Sciatic nerve (tissue), 2 donors: Measurements from ENCODE around the gene BCAS1. TPM values are rescaled to one million over a fixed set of nuclear protein-coding genes. Genes with fewer than 3 reads are reported as not detected.
A peak's percentile ranks its signal among the peaks of the same experiment; 100 is the strongest.

Source experiments
- ATAC-seq: fragments of 200-7000 bp; cut with Tn5 transposase; one replicate; pipeline ENCODE4 v1.9.1; 2020; ENCODE audit warnings: mild to moderate bottlenecking, moderate library complexity
- DNase-seq: peaks from one replicate; pipeline ENCODE4 v3.0.0-alpha.2; 2020; ENCODE audit warnings: low spot score
- intact Hi-C: fragments of 100-400 bp; cut with DNase I; formaldehyde crosslinking; loops from one replicate; pipeline ENCODE4 v1.14.2; 2022
- total RNA-seq: library from RNA; stranded (reverse); fragmentation: NEBNext Ultra II Directional; extraction: Animal tissue kit (Norgen Biotek cat#: 25700); gene quantifications from one replicate; pipeline ENCODE4 v1.2.1, GENCODE V29; 2021
- donor health status: DM: no; HTN: no; CAD: no.
- donor health status: DM: no; HTN: no; CAD: no.

The BCAS1 gene
- total RNA-seq, 1 donor from 2014 or later = 117 TPM

DNA sequence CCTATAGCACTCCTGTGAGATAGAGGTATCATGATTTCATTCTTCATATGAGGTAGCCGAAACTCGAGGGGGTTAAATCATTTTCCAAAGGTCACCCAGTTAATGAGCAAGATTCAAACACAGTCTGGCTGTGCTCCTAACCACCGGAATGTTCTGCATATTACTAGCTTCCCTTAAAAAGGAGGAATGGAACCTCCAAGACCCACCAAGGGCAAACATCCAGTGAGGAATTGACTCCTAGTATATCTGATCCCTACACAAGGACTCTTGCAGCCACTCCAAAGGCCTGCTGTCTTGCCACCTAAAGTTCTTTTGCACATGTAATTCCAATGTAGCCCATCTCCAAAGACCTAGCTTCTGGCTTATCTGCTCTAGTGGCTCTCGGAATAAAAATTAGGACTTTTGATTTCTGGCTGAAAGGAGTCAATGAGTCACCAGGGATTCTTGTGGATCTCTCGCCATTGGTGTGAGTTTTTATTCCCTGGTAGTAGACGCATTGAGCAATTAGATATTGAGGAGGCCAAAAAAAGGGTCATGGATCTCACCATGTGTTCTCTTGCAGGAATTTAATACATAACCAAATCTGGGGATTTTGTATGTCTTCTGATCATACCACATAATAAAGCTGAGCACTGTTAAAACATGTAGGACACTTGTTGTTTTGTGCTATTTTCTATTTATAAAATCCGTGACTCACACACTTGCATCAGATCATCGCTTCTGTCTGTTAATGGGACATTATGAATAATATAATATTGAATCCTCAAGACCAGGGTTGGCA lies 9.1 kb downstream of the BCAS1 start:
- ATAC-seq (peak; percentile 23), DNase-seq (no peak)
- intact Hi-C loops = loop anchor here (10.0 kb wide), 1 partner anchor 116 kb away; no protein-coding TSS in a partner anchor

- DNase-seq (no peak), ATAC-seq (no peak)
- intact Hi-C loops = loop anchor here (10.0 kb wide), 1 partner anchor 115 kb away; no protein-coding TSS in a partner anchor
These were observed 10.6 kb downstream of the BCAS1 start for GRCh38 chr20:54059691-54060364.

DNA sequence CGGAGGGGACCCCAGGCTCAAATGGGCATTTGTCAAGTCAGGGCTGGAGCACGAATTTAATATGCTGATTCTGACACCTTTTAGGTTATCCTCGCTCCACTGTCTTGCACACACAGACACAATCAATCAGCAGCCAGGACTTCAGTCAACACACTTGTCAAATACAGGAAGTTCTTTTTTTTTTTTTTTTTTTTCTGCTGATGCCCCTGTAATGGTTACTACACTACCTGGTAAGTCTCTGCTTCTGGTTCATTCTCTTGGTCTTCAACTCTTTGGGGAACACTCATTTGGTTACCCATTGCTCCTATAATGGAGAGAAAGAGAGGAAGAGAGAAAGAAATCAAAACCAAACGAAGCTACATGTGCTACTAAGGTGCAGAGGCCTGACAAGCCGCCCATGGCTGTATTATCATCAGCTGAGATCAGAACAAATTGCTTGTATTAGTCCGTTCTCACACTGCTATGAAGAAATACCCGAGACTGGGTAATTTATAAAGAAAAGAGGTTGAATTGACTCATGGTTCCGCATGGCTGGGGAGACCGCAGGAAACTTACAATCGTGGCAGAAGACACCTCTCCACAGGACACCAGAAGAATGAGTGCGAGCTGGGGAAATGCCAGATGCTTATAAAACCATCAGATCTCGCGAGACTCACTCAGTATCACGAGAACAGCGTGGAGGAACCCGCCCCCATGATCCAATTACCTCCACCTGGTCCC lies 11.8 kb downstream of the BCAS1 start:
- intact Hi-C loops = no loop called here
- ATAC-seq = no peak
- no peak for DNase-seq

DNA sequence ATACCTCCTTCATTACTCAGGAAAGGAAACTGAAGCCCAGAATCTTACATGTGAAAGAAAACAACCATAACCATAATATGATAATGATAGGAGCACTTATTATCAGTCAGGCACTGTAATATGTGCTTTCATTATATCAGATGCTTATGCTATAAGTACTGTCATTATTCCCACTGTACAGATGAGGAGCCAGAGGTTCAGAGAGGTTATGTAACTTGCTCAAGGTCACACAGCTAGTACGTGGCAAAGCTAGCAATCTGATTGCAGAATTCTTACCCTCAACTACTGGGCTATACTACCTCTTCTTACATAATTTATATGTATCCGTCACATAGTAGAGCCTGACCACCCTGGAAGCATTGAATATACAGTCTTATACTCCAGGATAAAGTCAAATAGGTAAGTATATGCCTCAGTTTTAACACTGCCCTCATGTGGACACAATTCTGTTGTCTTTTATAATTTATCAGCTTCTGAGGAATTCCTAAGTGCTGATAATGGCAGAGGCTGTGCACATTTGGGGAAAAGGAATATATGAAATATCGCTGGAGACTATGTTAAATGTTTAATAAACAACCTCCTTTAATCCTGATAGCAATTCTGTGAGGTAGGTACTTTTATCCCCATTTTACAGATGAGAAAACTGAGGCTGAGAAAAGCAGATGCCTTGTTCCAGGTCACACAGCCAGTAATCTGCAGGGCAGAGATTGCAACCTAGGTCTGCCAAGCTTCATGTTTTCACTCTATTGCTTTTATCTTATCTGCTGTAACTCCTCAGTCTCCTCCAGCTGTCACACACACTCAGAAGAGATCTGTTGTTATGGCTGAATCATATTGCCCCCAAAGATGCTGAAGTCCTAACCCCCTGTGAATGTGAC lies 13.4 kb downstream of the BCAS1 start:
- ATAC-seq (no peak), DNase-seq (no peak)
- intact Hi-C loops = no loop called here

DNA sequence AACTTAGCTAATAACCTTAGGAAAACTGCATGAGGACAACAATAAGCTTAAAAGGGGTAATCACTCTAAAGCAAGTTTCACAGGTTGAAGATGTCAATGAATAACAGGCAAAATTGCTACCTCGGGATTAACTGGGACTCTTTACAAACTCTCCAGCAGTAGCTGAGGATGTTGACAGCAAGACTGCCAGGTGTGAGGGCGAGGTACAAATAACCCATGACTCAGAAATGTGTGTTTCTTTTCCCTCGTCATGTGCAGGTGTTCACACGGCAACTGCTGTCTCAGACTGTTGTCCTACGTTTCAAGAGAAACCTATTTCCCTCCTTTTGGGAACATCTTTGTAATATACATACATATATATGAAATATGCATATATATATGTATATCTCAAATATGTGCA lies 15.9 kb downstream of the BCAS1 start:
- intact Hi-C loops = no loop called here
- ATAC-seq = no peak
- DNase-seq = no peak

DNA sequence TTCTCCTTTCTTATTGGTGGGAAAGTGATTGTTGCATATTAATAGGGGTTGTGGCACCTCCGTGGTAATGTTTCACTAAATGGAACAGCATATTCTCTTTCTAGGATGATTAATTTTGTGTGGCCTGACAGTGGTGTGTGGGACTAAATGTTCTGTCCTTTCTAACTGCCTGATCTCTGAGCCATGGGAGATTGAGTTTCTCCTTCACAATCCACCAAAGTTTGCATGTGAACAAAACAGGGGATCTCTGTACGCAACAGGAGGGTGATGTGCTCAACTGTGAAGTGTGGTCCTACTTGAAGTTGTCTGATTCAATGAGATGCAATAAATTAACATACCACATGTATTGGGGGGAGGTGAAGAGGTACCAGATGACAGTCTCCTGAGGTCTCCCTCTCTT lies 19.3 kb downstream of the BCAS1 start:
- intact Hi-C loops = no loop called here
- ATAC-seq = no peak
- DNase-seq = no peak

DNA sequence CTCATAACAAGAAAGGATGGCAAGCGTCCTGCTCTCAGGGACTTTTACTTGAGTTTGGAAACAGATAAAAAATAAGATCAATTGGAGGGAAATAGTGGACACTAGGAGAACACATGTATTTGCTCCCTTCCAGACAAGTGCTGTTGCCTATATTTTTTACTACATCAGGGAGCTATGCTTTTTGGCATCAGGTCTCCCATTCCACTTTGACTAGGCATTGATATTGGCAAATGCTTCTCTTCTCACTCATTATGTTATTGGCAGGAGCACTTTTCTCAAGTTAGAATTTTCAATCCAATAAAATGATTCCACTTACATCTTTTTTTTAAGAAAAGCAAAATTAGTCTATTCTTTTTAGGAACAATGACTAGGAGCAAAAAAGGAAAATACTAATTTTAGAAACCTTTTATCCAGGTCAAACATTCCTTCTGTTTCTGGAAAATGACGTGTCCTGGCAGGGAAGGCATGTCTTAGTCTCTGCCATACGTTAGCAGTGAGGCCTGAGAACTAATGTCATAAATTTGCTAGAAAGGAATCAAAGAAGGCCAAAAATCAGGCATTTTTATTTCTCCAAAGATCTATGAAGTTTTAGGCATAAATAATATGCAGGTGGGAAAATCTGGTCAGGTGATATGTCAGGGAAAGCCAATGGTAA lies 21.4 kb downstream of the BCAS1 start:
- intact Hi-C loops = no loop called here
- ATAC-seq = no peak

GRCh38 chr20:54048481-54048880 lies 21.9 kb downstream of the BCAS1 start:
- ATAC-seq = no peak
- intact Hi-C loops = no loop called here

More for the DNA sequence above, 21.4 kb downstream of the BCAS1 start:
- no peak for DNase-seq

GRCh38 chr20:54047720-54048119 lies 22.7 kb downstream of the BCAS1 start:
- ATAC-seq = no peak
- DNase-seq = no peak
- intact Hi-C loops = no loop called here

More at GRCh38 chr20:54048481-54048880, 21.9 kb downstream of the BCAS1 start:
- no peak for DNase-seq

DNA sequence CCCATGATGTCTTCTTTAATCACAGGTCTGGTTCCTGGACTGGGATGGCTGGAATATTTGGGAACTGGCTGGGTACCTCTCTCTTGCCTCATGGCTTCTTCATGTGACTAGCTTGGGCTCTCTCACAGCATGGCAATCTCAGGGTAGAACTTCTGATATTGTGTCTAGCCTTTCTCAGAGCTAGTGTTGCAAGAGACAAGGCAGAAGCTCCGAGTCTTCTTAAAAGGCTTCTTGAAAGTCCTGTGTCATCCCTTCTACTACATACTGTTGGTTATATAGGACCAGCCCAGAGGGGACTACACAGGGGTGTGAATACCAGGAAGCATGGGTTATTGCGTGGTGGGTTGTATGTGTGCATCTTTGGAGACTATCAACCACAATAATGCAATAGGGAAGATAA lies 23.3 kb downstream of the BCAS1 start:
- DNase-seq (no peak), ATAC-seq (no peak)
- intact Hi-C loops = no loop called here

DNA sequence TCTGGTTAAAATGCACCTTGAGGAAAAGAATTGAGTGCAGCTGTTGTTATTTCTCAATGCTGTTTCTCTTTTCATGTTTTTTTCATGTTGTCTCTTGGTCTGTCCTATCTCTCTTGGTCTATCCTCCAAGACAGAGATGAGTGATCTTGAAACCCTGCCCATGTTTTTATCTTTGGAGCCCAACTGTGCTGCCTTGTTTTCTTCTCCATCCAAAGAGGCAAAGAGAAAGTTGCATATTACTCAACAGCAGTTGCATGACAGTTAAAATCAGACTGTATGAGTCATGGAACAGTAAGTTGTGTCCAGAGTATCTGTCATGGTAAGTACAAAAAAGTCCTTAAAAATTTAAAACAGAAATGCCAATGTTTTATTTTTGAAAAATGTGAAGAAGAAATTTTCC lies 26.2 kb downstream of the BCAS1 start:
- intact Hi-C loops = no loop called here
- no peak for DNase-seq

DNA sequence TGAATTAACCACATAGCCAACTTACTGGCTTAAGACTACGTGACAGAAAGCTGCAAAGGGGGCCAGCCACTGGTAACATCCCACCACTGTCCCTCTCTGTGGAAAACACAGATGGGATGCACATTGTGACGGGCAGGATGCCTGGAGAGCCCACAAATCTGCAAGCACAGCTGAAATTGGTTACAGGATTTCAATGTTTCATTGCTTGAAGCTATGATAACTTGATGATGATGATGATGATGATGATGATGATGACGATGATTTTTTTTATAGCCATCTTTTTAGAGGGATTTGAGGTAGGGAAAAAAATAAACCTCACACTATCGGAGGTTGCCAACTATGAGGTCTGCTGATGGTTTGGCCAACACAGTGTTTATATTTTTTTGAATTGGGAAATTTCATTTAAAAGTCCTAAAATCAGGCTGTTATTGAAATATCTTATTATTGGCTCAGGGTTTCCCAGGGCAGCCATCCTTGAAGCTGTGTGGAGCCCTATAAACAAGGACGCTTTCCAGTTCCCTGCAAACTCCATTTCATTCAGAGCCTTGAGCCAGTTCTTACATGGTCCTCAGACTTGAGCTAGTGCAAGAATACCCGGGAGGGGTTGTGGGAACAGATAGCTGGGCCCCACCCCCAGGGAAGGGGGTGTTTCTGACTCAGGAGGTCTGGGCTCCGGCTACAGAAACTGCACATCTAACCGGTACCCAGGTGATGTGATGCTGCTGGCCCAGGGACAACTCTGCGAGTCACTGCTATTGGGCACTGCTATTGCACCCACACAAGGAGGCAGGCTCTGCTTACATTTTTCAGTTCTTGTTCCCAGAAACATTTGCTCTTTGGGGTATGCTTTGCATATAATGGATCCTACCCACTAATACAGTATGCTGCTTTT lies 27.1 kb downstream of the BCAS1 start:
- DNase-seq = no peak
- ATAC-seq = peak; percentile 80
- intact Hi-C loops = no loop called here

More for the DNA sequence above, 26.2 kb downstream of the BCAS1 start:
- peak; percentile 89 for ATAC-seq

DNA sequence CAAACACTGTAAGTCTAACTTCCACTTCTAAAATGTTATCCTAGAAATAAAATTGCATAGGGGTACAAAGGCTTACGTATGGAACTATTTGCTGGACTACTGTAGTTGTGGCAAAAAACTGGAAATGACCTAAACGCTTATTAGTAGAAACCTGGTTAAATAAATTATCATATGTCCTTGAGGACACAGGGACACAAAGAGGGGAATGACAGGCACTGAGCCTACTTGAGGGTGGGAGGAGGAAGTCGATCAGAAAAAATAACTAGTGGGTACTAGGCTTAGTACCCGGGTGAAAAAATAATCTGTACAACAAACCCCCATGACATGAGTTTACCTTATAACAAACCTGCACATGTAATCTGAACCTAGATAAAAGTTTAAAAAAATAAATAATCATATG lies 28.4 kb downstream of the BCAS1 start:
- ATAC-seq (no peak), DNase-seq (no peak)
- intact Hi-C loops = no loop called here

DNA sequence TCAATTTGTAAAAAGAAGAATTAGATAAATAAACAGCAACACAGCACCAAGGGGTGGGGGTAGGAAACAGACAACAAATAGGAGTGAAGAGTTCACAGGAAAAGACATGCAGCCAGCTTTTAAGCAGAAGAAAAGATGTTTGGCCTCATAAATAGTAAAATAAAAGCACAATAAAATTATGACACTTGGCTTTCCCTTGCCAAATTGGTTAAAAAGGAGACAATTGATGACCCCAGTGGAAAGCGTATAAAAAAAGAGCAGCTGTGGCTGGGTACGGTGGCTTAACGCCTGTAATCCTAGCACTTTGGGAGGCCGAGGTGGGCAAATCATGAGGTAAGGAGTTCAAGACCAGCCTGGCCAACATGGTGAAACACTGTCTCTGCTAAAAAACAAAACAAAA lies 29.1 kb downstream of the BCAS1 start:
- ATAC-seq (no peak), DNase-seq (no peak)
- intact Hi-C loops = no loop called here

- intact Hi-C loops = no loop called here
- ATAC-seq (no peak), DNase-seq (no peak)
These were observed 29.9 kb downstream of the BCAS1 start for GRCh38 chr20:54040531-54040930.

GRCh38 chr20:54038961-54039360 lies 31.4 kb downstream of the BCAS1 start:
- no peak for ATAC-seq

GRCh38 chr20:54037525-54037924 lies 32.9 kb downstream of the BCAS1 start:
- DNase-seq (no peak), ATAC-seq (no peak)
- intact Hi-C loops = no loop called here

More at GRCh38 chr20:54038961-54039360, 31.4 kb downstream of the BCAS1 start:
- intact Hi-C loops = no loop called here
- DNase-seq = no peak
